Inferior parietal cortex (tissue), 1 donor: ENCODE measurements around the gene LHFPL6.

ENCODE experiments used
- DNase-seq: peaks from one replicate; pipeline ENCODE4 v3.0.0-alpha.2; 2016; ENCODE audit errors: extremely low spot score

LHFPL6 gene

DNA sequence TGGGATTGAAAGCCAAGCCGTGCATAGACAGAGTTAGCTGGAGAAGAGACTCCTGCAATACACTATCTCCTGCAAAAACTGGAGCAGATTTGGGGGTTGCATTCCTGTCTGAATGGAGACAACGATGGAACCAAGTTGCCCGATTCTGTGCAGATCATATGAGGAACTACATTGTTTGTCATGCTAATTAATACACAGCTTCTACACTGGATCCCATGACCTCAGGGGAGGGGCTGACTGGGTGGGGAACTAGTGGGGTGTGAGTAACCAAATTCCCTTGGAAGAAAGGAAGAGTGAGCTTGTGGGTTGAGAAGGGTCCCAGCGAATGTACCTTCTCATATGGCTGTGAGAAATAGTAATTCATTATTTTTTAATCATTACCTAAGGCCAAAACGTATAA, 214.0 kb downstream of the LHFPL6 start:
- no peak for DNase-seq

GRCh38 chr13:39385621-39386231, 217.3 kb downstream of the LHFPL6 start:
- DNase-seq = no peak

GRCh38 chr13:39385154-39385553, 217.8 kb downstream of the LHFPL6 start:
- DNase-seq = no peak

GRCh38 chr13:39381456-39381855, 221.5 kb downstream of the LHFPL6 start:
- DNase-seq = no peak

GRCh38 chr13:39379667-39380655, 223.0 kb downstream of the LHFPL6 start:
- no peak for DNase-seq

- DNase-seq = no peak
Measured at GRCh38 chr13:39379118-39379517, 223.9 kb downstream of the LHFPL6 start.

- no peak for DNase-seq
Measured at GRCh38 chr13:39378306-39378705, 224.7 kb downstream of the LHFPL6 start.

DNA sequence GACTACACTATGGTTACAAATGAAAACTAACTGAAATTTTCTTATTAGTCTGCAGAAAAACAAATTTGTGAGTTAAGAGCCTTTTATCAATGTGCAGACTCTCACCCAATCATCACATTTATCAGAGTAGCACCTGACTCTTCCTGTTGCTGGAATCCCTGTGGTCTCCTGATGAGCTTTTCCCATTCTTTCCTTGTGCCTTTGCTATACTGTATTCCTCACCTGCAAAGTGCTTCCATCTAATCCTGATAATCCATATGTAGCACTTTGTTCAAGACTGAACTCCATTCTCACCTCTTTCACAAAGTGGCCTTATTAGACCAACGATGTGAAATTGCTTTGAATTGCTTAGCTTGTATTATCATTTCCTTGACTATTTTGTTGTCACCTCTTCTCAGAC, 225.3 kb downstream of the LHFPL6 start:
- DNase-seq = no peak

GRCh38 chr13:39376076-39376475, 226.9 kb downstream of the LHFPL6 start:
- DNase-seq = no peak

DNA sequence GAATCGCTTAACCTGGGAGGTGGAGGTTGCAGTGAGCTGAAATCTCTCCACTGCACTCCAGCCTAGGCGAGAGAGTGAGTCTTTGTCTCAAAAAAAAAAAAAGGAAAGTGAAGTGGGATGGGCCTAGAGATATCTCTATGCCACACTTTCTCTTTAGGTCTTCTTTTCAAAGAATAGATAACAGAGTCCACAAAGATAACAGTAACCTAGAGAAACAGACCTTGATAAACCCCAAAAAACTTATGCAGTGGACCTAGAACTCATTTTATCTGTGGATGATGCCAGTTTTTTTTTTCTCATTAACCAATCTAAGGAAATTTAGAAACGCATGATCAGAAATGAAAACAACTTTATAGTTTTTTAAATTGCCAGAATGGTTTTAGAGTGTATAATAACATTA, 227.4 kb downstream of the LHFPL6 start:
- no peak for DNase-seq

- no peak for DNase-seq
Measured at GRCh38 chr13:39374741-39375189, 228.2 kb downstream of the LHFPL6 start.

GRCh38 chr13:39373145-39373544, 229.8 kb downstream of the LHFPL6 start:
- DNase-seq = no peak

- no peak for DNase-seq
Measured at GRCh38 chr13:39371706-39372105, 231.3 kb downstream of the LHFPL6 start.

DNA sequence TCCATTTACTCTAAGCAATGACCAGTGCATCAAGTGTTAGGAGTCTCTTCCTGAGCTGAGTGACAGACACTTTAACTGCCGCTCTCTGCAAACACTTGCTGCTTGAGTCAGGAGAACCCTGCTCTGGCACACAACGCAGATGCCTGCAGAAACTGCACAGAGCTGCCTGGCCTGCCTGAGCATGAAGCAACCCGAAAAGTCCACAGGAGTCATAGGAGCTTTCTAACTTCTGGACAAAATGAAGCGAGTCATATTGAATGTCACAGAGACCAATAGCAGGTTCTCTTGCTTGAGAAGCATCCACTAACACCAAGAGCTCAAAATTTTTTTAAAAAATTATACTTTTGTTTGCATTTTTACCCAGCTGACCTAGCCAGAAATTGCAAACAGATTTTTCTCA, 232.4 kb downstream of the LHFPL6 start:
- DNase-seq = no peak

GRCh38 chr13:39370048-39370447, 232.9 kb downstream of the LHFPL6 start:
- no peak for DNase-seq

- DNase-seq = no peak
Measured at GRCh38 chr13:39369161-39369890, 233.7 kb downstream of the LHFPL6 start.

- no peak for DNase-seq
Measured at GRCh38 chr13:39365879-39366278, 237.1 kb downstream of the LHFPL6 start.

GRCh38 chr13:39364947-39365468, 238.0 kb downstream of the LHFPL6 start:
- DNase-seq = no peak

- DNase-seq = no peak
Measured at GRCh38 chr13:39363382-39363772, 239.6 kb downstream of the LHFPL6 start.

DNA sequence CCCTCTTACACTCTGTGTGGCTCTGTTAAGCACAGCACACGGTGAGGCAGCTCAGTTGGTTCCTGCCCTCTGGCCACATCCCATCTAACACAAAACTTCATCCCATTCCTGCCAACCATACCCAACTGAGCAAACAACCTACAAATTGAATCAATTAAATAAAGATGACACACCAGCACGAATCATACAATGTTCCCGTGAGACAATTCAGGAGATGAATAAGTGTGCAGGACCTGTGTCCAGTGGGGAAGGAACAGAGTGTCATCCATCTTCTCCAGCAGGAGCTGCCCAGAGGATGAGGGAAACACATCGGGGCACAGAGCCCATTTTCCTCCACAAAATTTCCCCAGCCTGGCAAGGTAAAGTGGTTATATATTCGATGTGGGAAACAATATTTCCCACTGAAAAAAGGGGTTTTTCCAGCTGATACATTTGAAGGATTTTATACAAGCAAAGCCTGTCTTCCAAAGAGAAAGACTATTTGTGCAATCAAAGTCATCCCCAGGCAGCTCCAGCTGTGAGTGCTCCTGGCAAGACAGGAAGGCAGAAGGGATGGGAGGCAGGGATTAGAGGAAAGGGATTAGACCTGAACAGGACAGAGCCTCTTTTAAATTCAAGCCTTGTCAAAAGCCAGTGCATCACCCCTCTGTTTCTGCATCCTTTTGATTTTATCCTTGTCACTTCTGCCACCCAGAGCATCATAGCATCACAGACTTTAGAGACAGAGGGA, 240.2 kb downstream of the LHFPL6 start:
- DNase-seq = no peak

GRCh38 chr13:39353988-39354387, 249.0 kb downstream of the LHFPL6 start:
- DNase-seq = no peak
